IMR-90 (cell line): Measurements from ENCODE around the gene CHCT1. TPM values are rescaled to one million over a fixed set of nuclear protein-coding genes. Genes with fewer than 3 reads are reported as not detected.

Experiments used
- ATAC-seq: fragments of 200-7000 bp; cut with Tn5 transposase; 2 replicates; pipeline ENCODE4 v1.9.1; 2020; ENCODE audit warnings: low read depth, mild to moderate bottlenecking, moderate library complexity
- BruUV-seq: library from RNA; stranded (reverse); fragments of 400-500 nt; replicated peaks from 2 replicates; lab custom pipeline; 2021; lab: Mats Ljungman, UMichigan
- CTCF ChIA-PET: fragments of 300-600 bp; formaldehyde crosslinking; extraction: SDS; loops from one replicate; lab custom pipeline; 2021; ENCODE audit warnings: antibody characterized with exemption; lab: Yijun Ruan, JAX
- POLR2A ChIA-PET: fragments of 300-600 bp; sonication (Branson Sonifier 250); formaldehyde crosslinking; loops from one replicate; lab custom pipeline; 2022; ENCODE audit warnings: antibody characterized with exemption; ENCODE audit not compliant: unreplicated experiment; lab: Charles Lee
- DNase-seq: peaks from one replicate; pipeline ENCODE4 v3.0.0; 2013
- H2AFZ ChIP-seq: replicated peaks from 2 replicates; pipeline ENCODE3; 2013; ENCODE audit warnings: low read length, mild to moderate bottlenecking; ENCODE audit not compliant: poor library complexity
- H2AK5ac ChIP-seq: 2 replicates; pipeline ENCODE4 v1.6.1; 2013; ENCODE audit warnings: low read depth, low read length, inconsistent platforms
- H2AK9ac ChIP-seq: replicated peaks from 2 replicates; pipeline ENCODE3; 2013; ENCODE audit warnings: mild to moderate bottlenecking, low read depth, low read length, moderate library complexity; ENCODE audit not compliant: poor library complexity
- H2BK120ac ChIP-seq: 2 replicates; pipeline ENCODE4 v1.6.1; 2013; ENCODE audit warnings: low read depth, low read length, inconsistent platforms
- H2BK15ac ChIP-seq: 3 replicates; pipeline ENCODE4 v1.6.1; 2013; ENCODE audit warnings: low read depth, low read length, inconsistent platforms
- H2BK20ac ChIP-seq: 2 replicates; pipeline ENCODE4 v1.6.1; 2013; ENCODE audit warnings: low read depth, mild to moderate bottlenecking, inconsistent platforms, low read length, moderate library complexity
- H2BK5ac ChIP-seq: 2 replicates; pipeline ENCODE4 v1.6.1; 2013; ENCODE audit warnings: mild to moderate bottlenecking, low read depth, low read length, inconsistent platforms; ENCODE audit not compliant: poor library complexity, severe bottlenecking
- H3K14ac ChIP-seq: replicated peaks from 2 replicates; pipeline ENCODE4 v1.6.1; 2013; ENCODE audit warnings: low read depth, low read length, inconsistent platforms
- H3K18ac ChIP-seq: 2 replicates; pipeline ENCODE4 v1.6.1; 2013; ENCODE audit warnings: low read depth, low read length, control low read depth
- H3K23ac ChIP-seq: 2 replicates; pipeline ENCODE4 v1.6.1; 2013; ENCODE audit warnings: low read depth, low read length, inconsistent platforms
- H3K27ac ChIP-seq: 2 replicates; pipeline ENCODE4 v1.5.1; 2013; ENCODE audit warnings: mild to moderate bottlenecking, control low read depth, low read length; ENCODE audit not compliant: insufficient read depth
- H3K27me3 ChIP-seq: 2 replicates; pipeline ENCODE4 v1.6.1; 2013; ENCODE audit warnings: low read length; ENCODE audit not compliant: control insufficient read depth, insufficient read depth
- H3K36me3 ChIP-seq: 2 replicates; pipeline ENCODE4 v1.6.1; 2013; ENCODE audit warnings: low read length, mixed read lengths; ENCODE audit not compliant: control insufficient read depth, insufficient read depth
- H3K4ac ChIP-seq: 2 replicates; pipeline ENCODE4 v1.6.1; 2013; ENCODE audit warnings: low read depth, low read length, inconsistent platforms
- H3K4me1 ChIP-seq: 2 replicates; pipeline ENCODE4 v1.6.1; 2013; ENCODE audit warnings: low read length, mixed read lengths; ENCODE audit not compliant: control insufficient read depth, insufficient read depth
- H3K4me2 ChIP-seq: 2 replicates; pipeline ENCODE4 v1.6.1; 2013; ENCODE audit warnings: low read depth, mild to moderate bottlenecking, control low read depth, low read length, moderate library complexity
- H3K4me3 ChIP-seq: 2 replicates; pipeline ENCODE4 v1.5.1; 2013; ENCODE audit warnings: low read depth, mild to moderate bottlenecking, control low read depth, low read length, moderate library complexity; ENCODE audit not compliant: insufficient read depth
- H3K56ac ChIP-seq: 2 replicates; pipeline ENCODE4 v1.6.1; 2013; ENCODE audit warnings: low read length, inconsistent platforms; ENCODE audit not compliant: insufficient read depth; ENCODE audit errors: extremely low read depth
- H3K79me1 ChIP-seq, 2 experiments: 2 replicates each; pipeline ENCODE4 v1.6.1; 2013; ENCODE audit warnings: low read length in 2 of 2, inconsistent platforms in 1 of 2, low read depth in 1 of 2
- H3K9ac ChIP-seq: 2 replicates; pipeline ENCODE4 v1.6.1; 2013; ENCODE audit warnings: low read depth, low read length, control low read depth
- H3K9me1 ChIP-seq: 2 replicates; pipeline ENCODE4 v1.6.1; 2013; ENCODE audit warnings: low read length, inconsistent platforms; ENCODE audit not compliant: insufficient read depth
- H3K9me3 ChIP-seq: 2 replicates; pipeline ENCODE4 v1.6.1; 2013; ENCODE audit warnings: low read length; ENCODE audit not compliant: control insufficient read depth, insufficient read depth
- H4K20me1 ChIP-seq: 2 replicates; pipeline ENCODE4 v1.6.1; 2013; ENCODE audit warnings: low read length, inconsistent platforms; ENCODE audit not compliant: insufficient read depth
- H4K5ac ChIP-seq: 2 replicates; pipeline ENCODE4 v1.6.1; 2013; ENCODE audit warnings: mild to moderate bottlenecking, low read depth, low read length, control low read depth
- H4K8ac ChIP-seq, 2 experiments: 2 replicates each; pipeline ENCODE4 v1.6.1; 2013; ENCODE audit warnings: low read depth in 2 of 2, low read length in 2 of 2, control low read depth in 1 of 2, inconsistent platforms in 1 of 2
- H4K91ac ChIP-seq: 2 replicates; pipeline ENCODE4 v1.6.1; 2013; ENCODE audit warnings: low read depth, low read length, inconsistent platforms; ENCODE audit not compliant: insufficient read depth
- BHLHE40 ChIP-seq: fragments of 150-350 bp; IDR thresholded peaks from 2 replicates; pipeline ENCODE4 v1.6.1; 2016; ENCODE audit warnings: mild to moderate bottlenecking, low read depth, low read length
- CEBPB ChIP-seq: IDR thresholded peaks from 2 replicates; pipeline ENCODE4 v1.6.1; 2012; ENCODE audit warnings: low read depth, low read length, improper control_type of control experiment
- CHD1 ChIP-seq: IDR thresholded peaks from 2 replicates; pipeline ENCODE4 v1.6.1; 2012; ENCODE audit warnings: low read depth, low read length, improper control_type of control experiment
- CTCF ChIP-seq: conservative IDR thresholded peaks from 2 replicates; pipeline ENCODE4 v1.5.1; 2012; ENCODE audit warnings: mild to moderate bottlenecking, low read depth, low read length, improper control_type of control experiment
- ELK1 ChIP-seq: fragments of 150-350 bp; IDR thresholded peaks from 2 replicates; pipeline ENCODE4 v1.6.1; 2016; ENCODE audit warnings: low read depth, mild to moderate bottlenecking, low read length, moderate library complexity, borderline replicate concordance
- FOS ChIP-seq: fragments of 150-350 bp; IDR thresholded peaks from 2 replicates; pipeline ENCODE4 v1.6.1; 2016; ENCODE audit warnings: low read depth, low read length
- MAFK ChIP-seq: IDR thresholded peaks from 2 replicates; pipeline ENCODE4 v1.6.1; 2012; ENCODE audit warnings: low read depth, low read length, improper control_type of control experiment
- MAZ ChIP-seq: IDR thresholded peaks from 2 replicates; pipeline ENCODE4 v1.6.1; 2012; ENCODE audit warnings: low read depth, mild to moderate bottlenecking, low read length, improper control_type of control experiment, moderate library complexity, borderline replicate concordance
- MXI1 ChIP-seq: IDR thresholded peaks from 2 replicates; pipeline ENCODE4 v1.6.1; 2012; ENCODE audit warnings: low read depth, mild to moderate bottlenecking, low read length, moderate library complexity, borderline replicate concordance
- NFE2L2 ChIP-seq: fragments of 150-350 bp; IDR thresholded peaks from 2 replicates; pipeline ENCODE4 v1.6.1; 2016; ENCODE audit warnings: low read depth, mild to moderate bottlenecking, low read length
- POLR2A ChIP-seq: IDR thresholded peaks from 2 replicates; pipeline ENCODE4 v1.6.1; 2012; ENCODE audit warnings: mild to moderate bottlenecking, low read depth, low read length
- RAD21 ChIP-seq: IDR thresholded peaks from 2 replicates; pipeline ENCODE4 v1.6.1; 2012; ENCODE audit warnings: low read length, improper control_type of control experiment
- RCOR1 ChIP-seq: IDR thresholded peaks from 2 replicates; pipeline ENCODE4 v1.6.1; 2012; ENCODE audit warnings: mild to moderate bottlenecking, low read length, improper control_type of control experiment; ENCODE audit not compliant: insufficient replicate concordance
- RFX5 ChIP-seq: IDR thresholded peaks from 2 replicates; pipeline ENCODE4 v1.8.0; 2012; ENCODE audit warnings: low read depth, mild to moderate bottlenecking, low read length, moderate library complexity
- SMC3 ChIP-seq: fragments of 150-350 bp; IDR thresholded peaks from 2 replicates; pipeline ENCODE4 v1.6.1; 2016; ENCODE audit warnings: low read depth, mild to moderate bottlenecking, antibody characterized with exemption, low read length, moderate library complexity
- WGBS, 2 experiments: methylation state at CpG; one replicate each; pipeline versions ENCODE4 v1.1.5 to v1.1.7; 2013; ENCODE audit warnings: missing lambda C conversion rate in 2 of 2; ENCODE audit not compliant: insufficient read length in 1 of 2; ENCODE audit errors: extremely low coverage in 2 of 2; 5-methylcytosine and 5-hydroxymethylcytosine counted together
- dilution Hi-C: fragments of 300-500 bp; cut with HindIII; formaldehyde crosslinking; loops from one replicate; pipeline ENCODE4 v1.14.3; 2018; ENCODE audit warnings: low sequenced_read_pairs; ENCODE audit not compliant: unreplicated experiment
- in situ Hi-C: fragments of 300-500 bp; cut with MboI; formaldehyde crosslinking; loops from 3 replicates; pipeline ENCODE4 v1.14.3; 2019; ENCODE audit warnings: low sequenced_read_pairs, inconsistent platforms, mixed read lengths
- intact Hi-C: fragments of 100-400 bp; cut with micrococcal nuclease; formaldehyde crosslinking; loops from 2 replicates; pipeline ENCODE4 v1.10.0; 2022
- polyA plus RNA-seq, 3 experiments: library from polyadenylated mRNA; depleted of rRNA; stranded (reverse); fragments of >200 nt; gene quantifications; 2 replicates each; pipeline ENCODE4 v1.2.3, GENCODE V29; 2012; ENCODE audit warnings: low replicate concordance in 1 of 3
- total RNA-seq: library from RNA; depleted of rRNA; stranded (reverse); fragments of >200 nt; gene quantifications from 2 replicates; pipeline ENCODE4 v1.2.3, GENCODE V29; 2012

CHCT1 gene
- total and polyA plus RNA-seq, 2 of the 4 experiments (the other 2 are of a cell fraction), result not detected

- no peak overlapping the region for H2BK5ac ChIP-seq
- no peak for ATAC-seq
- no CpG with 5 or more reads among the region's 3 CpGs for WGBS, 2 experiments
Observed at GRCh38 chr17:60412701-60413100, 9.6 kb upstream of the CHCT1 start.

More at GRCh38 chr17:60412701-60413100, 9.6 kb upstream of the CHCT1 start:
- no peak overlapping the region for H3K4ac ChIP-seq
- DNase-seq, result no peak
- in situ Hi-C loops, result loop anchor here (25.0 kb wide), 1 partner anchor 275 kb away; the partner anchor contains the start of gene CA4
- H3K9me3 ChIP-seq, result no peaks in the 10 kb centered on the region
- ChIA-PET CTCF (no interaction called here), POLR2A (no interaction called here)
- H4K5ac ChIP-seq, result no peak overlapping the region
- H2BK120ac ChIP-seq, result no peak overlapping the region
- H2AFZ ChIP-seq, result no peak overlapping the region
- H3K23ac ChIP-seq, result no peak overlapping the region
- intact Hi-C loops, result no loop called here
- no peak overlapping the region for H2BK15ac ChIP-seq
- H3K56ac ChIP-seq, result no peak overlapping the region
- no peak overlapping the region for H3K14ac ChIP-seq
- dilution Hi-C loops, result no loop called here
- H3K27ac ChIP-seq, result no peak overlapping the region
- H4K20me1 ChIP-seq, result no peaks in the 10 kb centered on the region
- H4K8ac ChIP-seq, result no peak overlapping the region
- no peak overlapping the region for H3K4me3 ChIP-seq
- H3K27me3 ChIP-seq, result peaks cover 2% of the 10 kb centered on the region
- H3K9ac ChIP-seq, result no peak overlapping the region
- H3K36me3 ChIP-seq, result no peaks in the 10 kb centered on the region
- no peak overlapping the region for H2BK20ac ChIP-seq
- H3K4me1 ChIP-seq, result no peaks in the 10 kb centered on the region
- no peak overlapping the region for H2AK9ac ChIP-seq
- no peak overlapping the region for H3K4me2 ChIP-seq
- H2AK5ac ChIP-seq, result no peak overlapping the region
- no peak overlapping the region for H4K91ac ChIP-seq
- H3K79me1 ChIP-seq, result no peaks in the 10 kb centered on the region
- TF ChIP-seq CEBPB (no peak), NFE2L2 (no peak), MAZ (no peak), BHLHE40 (no peak), CHD1 (no peak), RFX5 (no peak), FOS (no peak), MAFK (no peak), RCOR1 (no peak), MXI1 (no peak), ELK1 (no peak), RAD21 (no peak), CTCF (no peak), SMC3 (no peak), POLR2A (no peak)
- no peaks in the 10 kb centered on the region for H3K9me1 ChIP-seq
- BruUV-seq, result no TSS peak
- H3K18ac ChIP-seq, result no peak overlapping the region
